MM.1S (cell line): ENCODE data around the gene TOR4A.

Source experiments
- DNase-seq: peaks from one replicate; pipeline ENCODE4 v3.0.0-alpha.2; 2015
- H2AFZ ChIP-seq: fragments of 300-600 bp; sonication (generic); 2 replicates; pipeline ENCODE4 v1.6.0; 2016; ENCODE audit warnings: antibody characterized with exemption, low read length
- H3F3A ChIP-seq: fragments of 300-600 bp; sonication (generic); 2 replicates; pipeline ENCODE4 v1.6.1; 2016; ENCODE audit warnings: mild to moderate bottlenecking, antibody characterized with exemption, low read length, moderate library complexity, mixed read lengths; ENCODE audit not compliant: insufficient read depth
- H3K27ac ChIP-seq: fragments of 300-600 bp; sonication (generic); 2 replicates; pipeline ENCODE4 v1.5.1; 2016; ENCODE audit warnings: mild to moderate bottlenecking, low read length
- H3K27me3 ChIP-seq: fragments of 300-600 bp; sonication (generic); replicated peaks from 2 replicates; pipeline ENCODE4 v1.6.0; 2016; ENCODE audit warnings: low read length; ENCODE audit not compliant: insufficient read depth
- H3K36me3 ChIP-seq: fragments of 300-600 bp; sonication (generic); replicated peaks from 2 replicates; pipeline ENCODE4 v1.6.1; 2016; ENCODE audit warnings: mild to moderate bottlenecking, low read length, mixed read lengths; ENCODE audit not compliant: insufficient read depth
- H3K4me1 ChIP-seq: fragments of 300-600 bp; sonication (generic); 2 replicates; pipeline ENCODE4 v1.6.1; 2016; ENCODE audit warnings: low read length, mixed read lengths
- H3K4me2 ChIP-seq: fragments of 300-600 bp; sonication (generic); 2 replicates; pipeline ENCODE4 v1.6.0; 2016; ENCODE audit warnings: low read depth, low read length
- H3K4me3 ChIP-seq: fragments of 300-600 bp; sonication (generic); 2 replicates; pipeline ENCODE4 v1.5.1; 2016; ENCODE audit warnings: low read length, mixed read lengths
- H3K79me2 ChIP-seq: fragments of 300-600 bp; sonication (generic); 2 replicates; pipeline ENCODE4 v1.6.1; 2016; ENCODE audit warnings: mixed run types, low read length, mixed read lengths
- H3K9ac ChIP-seq: fragments of 300-600 bp; sonication (generic); 2 replicates; pipeline ENCODE4 v1.6.1; 2016; ENCODE audit warnings: low read length, mixed read lengths
- H3K9me2 ChIP-seq: fragments of 300-600 bp; sonication (generic); replicated peaks from 2 replicates; pipeline ENCODE4 v1.6.1; 2016; ENCODE audit warnings: mild to moderate bottlenecking, low read length, mixed read lengths; ENCODE audit not compliant: insufficient read depth
- H3K9me3 ChIP-seq: fragments of 300-600 bp; sonication (generic); replicated peaks from 2 replicates; pipeline ENCODE4 v1.6.1; 2016; ENCODE audit warnings: mild to moderate bottlenecking, low read length, mixed read lengths; ENCODE audit not compliant: insufficient read depth
- H4K20me1 ChIP-seq: fragments of 300-600 bp; sonication (generic); 2 replicates; pipeline ENCODE4 v1.6.1; 2016; ENCODE audit warnings: mild to moderate bottlenecking, low read length, moderate library complexity, mixed read lengths; ENCODE audit not compliant: insufficient read depth
- CTCF ChIP-seq: fragments of 300-600 bp; sonication (generic); IDR thresholded peaks from 2 replicates; pipeline ENCODE4 v1.5.1; 2016; ENCODE audit warnings: antibody characterized with exemption, low read length, mixed read lengths
- EZH2 ChIP-seq: fragments of 300-600 bp; sonication (generic); optimal IDR thresholded peaks from 2 replicates; pipeline ENCODE3; 2017; ENCODE audit warnings: low read depth, mild to moderate bottlenecking, antibody characterized with exemption, low read length, mixed read lengths
- EZH2phosphoT487 ChIP-seq: fragments of 300-600 bp; sonication (generic); IDR thresholded peaks from 2 replicates; pipeline ENCODE4 v1.6.1; 2018; ENCODE audit warnings: antibody characterized with exemption, low read length

Gene TOR4A

GRCh38 chr9:137286975-137287383, 9.5 kb downstream of the TOR4A start:
- Histone ChIP-seq H3K4me1 (no peaks in the 10 kb centered on the region), H3F3A (peaks cover 7% of the 10 kb centered on the region; the same call in 1 of the 2 replicates), H3K4me3 (no peak overlapping the region), H3K9me3 (no peaks in the 10 kb centered on the region), H3K79me2 (no peaks in the 10 kb centered on the region), H3K36me3 (no peaks in the 10 kb centered on the region), H2AFZ (no peak overlapping the region), H3K4me2 (no peak overlapping the region), H3K9me2 (no peaks in the 10 kb centered on the region), H3K27ac (no peak overlapping the region), H3K27me3 (no peaks in the 10 kb centered on the region; the same call in 1 of the 2 replicates), H3K9ac (no peak overlapping the region), H4K20me1 (no peaks in the 10 kb centered on the region)
- peak; percentile 48 for DNase-seq
- TF ChIP-seq CTCF: peak; percentile 53
- TF ChIP-seq EZH2: no peak

- Histone ChIP-seq H3K4me1 (no peaks in the 10 kb centered on the region), H3K36me3 (no peaks in the 10 kb centered on the region), H3K27me3 (peaks cover 52% of the 10 kb centered on the region), H3K27ac (no peak overlapping the region), H3K4me3 (no peak overlapping the region), H3K79me2 (no peaks in the 10 kb centered on the region), H4K20me1 (no peaks in the 10 kb centered on the region), H3K9ac (no peak overlapping the region), H2AFZ (no peak overlapping the region), H3K4me2 (no peak overlapping the region), H3F3A (no peaks in the 10 kb centered on the region), H3K9me3 (no peaks in the 10 kb centered on the region), H3K9me2 (no peaks in the 10 kb centered on the region)
- DNase-seq: no peak
- TF ChIP-seq CTCF: no peak
- TF ChIP-seq EZH2phosphoT487: no peak
- TF ChIP-seq EZH2: no peak
Observed at GRCh38 chr9:137293094-137293481, 15.6 kb downstream of the TOR4A start.

DNA sequence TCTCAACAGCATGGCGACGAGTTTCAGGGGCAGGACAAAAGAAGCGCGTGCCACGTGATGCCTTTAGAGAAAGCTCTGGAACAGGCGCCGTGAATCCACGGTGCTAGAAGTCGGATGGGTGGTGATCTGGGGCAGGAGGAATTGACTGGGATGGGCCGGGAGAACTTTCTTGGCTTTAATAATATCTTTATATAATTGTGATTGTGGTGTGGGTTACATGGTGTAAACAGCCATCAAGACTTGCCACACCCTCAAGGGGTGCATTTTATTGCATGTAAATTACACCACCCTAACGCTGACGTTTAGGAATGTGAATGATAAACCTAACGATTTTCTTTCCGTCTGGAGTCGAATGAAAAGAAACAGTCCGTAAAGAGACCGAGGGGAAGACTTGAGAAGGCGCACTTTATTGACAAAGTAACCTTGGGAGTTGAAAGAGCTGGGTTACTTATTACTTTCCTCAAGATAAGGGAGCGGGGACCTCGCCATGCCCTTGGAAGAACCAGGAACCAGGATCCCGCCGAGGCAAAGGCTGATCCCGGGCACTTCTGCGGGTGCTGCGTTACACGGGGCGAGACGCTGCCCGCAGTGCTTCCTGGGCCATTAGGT, 16.1 kb downstream of the TOR4A start:
- H3K27ac ChIP-seq: no peak overlapping the region
- no peak overlapping the region for H3K9ac ChIP-seq
- no peak overlapping the region for H3K4me3 ChIP-seq
- TF ChIP-seq EZH2: no peak
- no peak for TF ChIP-seq EZH2phosphoT487
- TF ChIP-seq CTCF: no peak
- H3K9me3 ChIP-seq: no peaks in the 10 kb centered on the region
- no peaks in the 10 kb centered on the region for H3K79me2 ChIP-seq
- H3K4me2 ChIP-seq: no peak overlapping the region
- no peaks in the 10 kb centered on the region for H4K20me1 ChIP-seq
- no peak overlapping the region for H2AFZ ChIP-seq
- H3F3A ChIP-seq: no peaks in the 10 kb centered on the region
- H3K27me3 ChIP-seq: peaks cover 57% of the 10 kb centered on the region
- no peaks in the 10 kb centered on the region for H3K9me2 ChIP-seq
- H3K36me3 ChIP-seq: no peaks in the 10 kb centered on the region
- H3K4me1 ChIP-seq: no peaks in the 10 kb centered on the region
- DNase-seq: no peak
